ENCODE data around the gene SPDYE5. TPM values are rescaled to one million over a fixed set of nuclear protein-coding genes. Genes with fewer than 3 reads are reported as not detected.

Gene SPDYE5
- total and polyA plus RNA-seq, 5 donors from 2014 or later, result 0.15 TPM; not detected in 4

GRCh38 chr7:75537731-75538130, 45.6 kb downstream of the SPDYE5 start:
- no peak overlapping the region for H3K27ac ChIP-seq (ENCODE audit: insufficient read depth, low read length, poor library complexity, severe bottlenecking)
- ATAC-seq (ENCODE audit: low read depth in 2 of 2) (no peak), DNase-seq (no peak)
- peak overlapping the region in 1 of 4 donors; percentile 6 for H3K4me3 Mint-ChIP-seq
- no peak overlapping the region for H3K27ac Mint-ChIP-seq
- H3K4me1 ChIP-seq (ENCODE audit: control insufficient read depth, insufficient read depth, low read length, poor library complexity, severe bottlenecking), result no peaks in the 10 kb centered on the region
- H3K27me3 Mint-ChIP-seq, result no peaks in the 10 kb centered on the region
- H3K27me3 ChIP-seq (ENCODE audit: control insufficient read depth, insufficient read depth, low read length), result no peaks in the 10 kb centered on the region
- H3K4me1 Mint-ChIP-seq, result peaks cover 0 to 10% (median 1%) of the 10 kb centered on the region in 4 donors
- no peaks in the 10 kb centered on the region for H3K9me3 ChIP-seq (ENCODE audit: control insufficient read depth in 2 of 2, low read length in 2 of 2)
- H3K36me3 Mint-ChIP-seq, result peaks cover 20% of the 10 kb centered on the region
- H3K9me3 Mint-ChIP-seq, result no peaks in the 10 kb centered on the region
- H3K4me3 ChIP-seq (ENCODE audit: low read depth, low read length), result no peak overlapping the region
- H3K36me3 ChIP-seq (ENCODE audit: control insufficient read depth, insufficient read depth, low read length), result peaks cover 3% of the 10 kb centered on the region

GRCh38 chr7:75546237-75547015, 54.3 kb downstream of the SPDYE5 start:
- ATAC-seq (ENCODE audit: low read depth in 2 of 2) (no peak), DNase-seq (no peak)
- no peaks in the 10 kb centered on the region for H3K9me3 Mint-ChIP-seq
- no peaks in the 10 kb centered on the region for H3K27me3 ChIP-seq (ENCODE audit: control insufficient read depth, insufficient read depth, low read length)
- no peaks in the 10 kb centered on the region for H3K4me1 Mint-ChIP-seq
- H3K36me3 ChIP-seq (ENCODE audit: control insufficient read depth, insufficient read depth, low read length), result peaks cover 3% of the 10 kb centered on the region
- no peak overlapping the region for H3K27ac ChIP-seq (ENCODE audit: insufficient read depth, low read length, poor library complexity, severe bottlenecking)
- H3K27me3 Mint-ChIP-seq, result no peaks in the 10 kb centered on the region
- H3K4me1 ChIP-seq (ENCODE audit: control insufficient read depth, insufficient read depth, low read length, poor library complexity, severe bottlenecking), result no peaks in the 10 kb centered on the region
- no peak overlapping the region for H3K4me3 Mint-ChIP-seq
- no peak overlapping the region for H3K4me3 ChIP-seq (ENCODE audit: low read depth, low read length)
- no peak overlapping the region for H3K27ac Mint-ChIP-seq
- no peaks in the 10 kb centered on the region for H3K9me3 ChIP-seq (ENCODE audit: control insufficient read depth in 2 of 2, low read length in 2 of 2)
- H3K36me3 Mint-ChIP-seq, result peaks cover 7% of the 10 kb centered on the region

Other genes starting within 250 kb of the SPDYE5 start
- 28.2 TPM for gene TRIM73, start 96.7 kb upstream of the SPDYE5 start, total RNA-seq
- gene TRIM73, start 96.7 kb upstream of the SPDYE5 start, polyA plus RNA-seq, result 1 to 10 TPM in 1 of 4 donors, under 1 TPM in 3; 0.73 to 1.3 (median 0.81) TPM
- gene POM121C, start 6.0 kb upstream of the SPDYE5 start, total RNA-seq, result 91.3 TPM
- 10 to 100 TPM in 3 of 4 donors, 1 to 10 TPM in 1; 7.0 to 12.7 (median 10.2) TPM for gene POM121C, start 6.0 kb upstream of the SPDYE5 start, polyA plus RNA-seq
- gene HIP1, start 246.6 kb downstream of the SPDYE5 start, total RNA-seq, result 10.7 TPM
- gene HIP1, start 246.6 kb downstream of the SPDYE5 start, polyA plus RNA-seq, result 1 to 10 TPM in 1 of 4 donors, under 1 TPM in 3; 0.29 to 1.5 (median 0.70) TPM